MCF 10A (cell line): ENCODE data around the gene YPEL2. TPM values are rescaled to one million over a fixed set of nuclear protein-coding genes. Genes with fewer than 3 reads are reported as not detected.
"Not testable (repeated sequence)": the region's sequence is repeated elsewhere in the genome, so short reads cannot be mapped to it uniquely, and the experiment has no call there.

Source experiments
- BruUV-seq: library from RNA; stranded (reverse); fragments of 400-500 nt; replicated peaks from 2 replicates; lab custom pipeline; 2021; lab: Mats Ljungman, UMichigan
- CTCF ChIA-PET: fragments of 300-600 bp; sonication (Branson Sonifier 250); formaldehyde crosslinking; extraction: SDS; loops from one replicate; lab custom pipeline; 2021; ENCODE audit warnings: antibody characterized with exemption, inconsistent platforms; lab: Yijun Ruan, JAX
- POLR2A ChIA-PET: fragments of 300-600, 350-650 bp; sonication (Branson Sonifier 250); formaldehyde crosslinking; extraction: SDS; loops from one replicate; lab custom pipeline; 2020; ENCODE audit warnings: antibody characterized with exemption, inconsistent platforms; lab: Yijun Ruan, JAX
- DNase-seq: peaks from one replicate; pipeline ENCODE4 v3.0.0-alpha.2; 2018; ENCODE audit not compliant: unreplicated experiment
- H3K27ac Mint-ChIP-seq: one replicate; pipeline ENCODE4 v1.8.0; 2022; ENCODE audit warnings: mild to moderate bottlenecking, low read depth, mixed read lengths; ENCODE audit not compliant: unreplicated experiment
- H3K27me3 Mint-ChIP-seq: one replicate; pipeline ENCODE4 v1.8.0; 2022; ENCODE audit warnings: mixed read lengths; ENCODE audit not compliant: insufficient read depth, unreplicated experiment
- H3K36me3 Mint-ChIP-seq: one replicate; pipeline ENCODE4 v1.8.0; 2022; ENCODE audit warnings: mild to moderate bottlenecking, moderate library complexity, mixed read lengths; ENCODE audit not compliant: insufficient read depth, unreplicated experiment
- H3K4me1 Mint-ChIP-seq: one replicate; pipeline ENCODE4 v1.8.0; 2022; ENCODE audit warnings: mixed read lengths; ENCODE audit not compliant: insufficient read depth, unreplicated experiment
- H3K4me3 Mint-ChIP-seq: one replicate; pipeline ENCODE4 v1.8.0; 2022; ENCODE audit warnings: mild to moderate bottlenecking, moderate library complexity, mixed read lengths; ENCODE audit not compliant: unreplicated experiment
- H3K9me3 Mint-ChIP-seq: one replicate; pipeline ENCODE4 v1.8.0; 2022; ENCODE audit warnings: mixed read lengths; ENCODE audit not compliant: unreplicated experiment
- intact Hi-C: fragments of 100-400 bp; cut with micrococcal nuclease; formaldehyde crosslinking; loops from 2 replicates; pipeline ENCODE4 v1.14.1; 2022
- total RNA-seq: library from RNA; stranded (reverse); gene quantifications from 2 replicates; pipeline ENCODE4 v1.2.3, GENCODE V29; 2022
- TF ChIP-seq, protein P1 (sequence below): fragments of 200-600 bp; IDR thresholded peaks from one replicate; pipeline ENCODE4 v1.8.0; 2022; ENCODE audit warnings: antibody characterized with exemption, mild to moderate bottlenecking; ENCODE audit not compliant: unreplicated experiment

The YPEL2 gene
- total RNA-seq, 1 experiment from 2014 or later: 2.1 TPM

DNA sequence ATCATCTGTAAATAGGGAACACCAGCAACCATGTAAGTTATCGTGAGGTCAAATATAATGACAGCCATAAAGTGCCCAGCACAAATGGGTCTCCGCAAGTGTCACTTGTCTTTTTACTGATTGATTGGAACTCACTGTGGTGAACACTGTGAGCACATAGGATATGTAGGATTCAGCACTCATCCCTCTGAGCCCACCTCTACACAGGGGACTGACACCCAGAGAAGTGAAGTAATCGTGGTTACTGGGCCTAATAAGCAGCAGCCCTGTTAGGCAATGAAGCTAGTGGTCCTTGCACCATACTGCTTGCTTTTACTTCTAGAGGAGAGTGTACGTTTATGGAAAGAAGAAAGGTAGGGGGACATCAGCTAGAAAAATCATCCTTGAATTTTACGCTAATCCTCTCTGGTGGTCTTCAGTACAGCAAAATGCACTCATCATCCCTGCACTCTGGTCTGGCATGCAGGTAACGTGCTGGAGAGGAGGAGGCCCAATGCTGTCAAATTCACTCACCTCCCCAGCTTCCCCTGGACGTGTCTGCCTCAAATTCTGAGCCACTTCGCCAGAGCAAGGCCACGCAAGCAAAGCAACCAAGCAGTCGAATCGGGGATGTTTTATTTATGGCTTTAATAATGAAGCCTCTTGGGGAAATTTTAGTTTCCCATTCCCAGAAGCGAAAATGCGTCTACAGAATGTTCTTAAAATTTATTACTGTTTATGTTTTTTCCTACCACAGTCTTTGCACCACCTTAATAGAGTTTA is 74.7 kb downstream of the YPEL2 start:
- H3K4me3 Mint-ChIP-seq: no peak overlapping the region
- H3K9me3 Mint-ChIP-seq: no peaks in the 10 kb centered on the region
- H3K27ac Mint-ChIP-seq: no peak overlapping the region
- intact Hi-C loops: no loop called here
- no peak for DNase-seq
- BruUV-seq: no TSS peak
- no peaks in the 10 kb centered on the region for H3K4me1 Mint-ChIP-seq
- H3K27me3 Mint-ChIP-seq: no peaks in the 10 kb centered on the region
- no peaks in the 10 kb centered on the region for H3K36me3 Mint-ChIP-seq
- POLR2A ChIA-PET: interaction anchor here (1.3 kb wide), 1 partner anchor 44 kb away, joined by 4 read pairs; no protein-coding TSS in a partner anchor
- CTCF ChIA-PET: no interaction called here
- TF ChIP-seq, protein P1, sequence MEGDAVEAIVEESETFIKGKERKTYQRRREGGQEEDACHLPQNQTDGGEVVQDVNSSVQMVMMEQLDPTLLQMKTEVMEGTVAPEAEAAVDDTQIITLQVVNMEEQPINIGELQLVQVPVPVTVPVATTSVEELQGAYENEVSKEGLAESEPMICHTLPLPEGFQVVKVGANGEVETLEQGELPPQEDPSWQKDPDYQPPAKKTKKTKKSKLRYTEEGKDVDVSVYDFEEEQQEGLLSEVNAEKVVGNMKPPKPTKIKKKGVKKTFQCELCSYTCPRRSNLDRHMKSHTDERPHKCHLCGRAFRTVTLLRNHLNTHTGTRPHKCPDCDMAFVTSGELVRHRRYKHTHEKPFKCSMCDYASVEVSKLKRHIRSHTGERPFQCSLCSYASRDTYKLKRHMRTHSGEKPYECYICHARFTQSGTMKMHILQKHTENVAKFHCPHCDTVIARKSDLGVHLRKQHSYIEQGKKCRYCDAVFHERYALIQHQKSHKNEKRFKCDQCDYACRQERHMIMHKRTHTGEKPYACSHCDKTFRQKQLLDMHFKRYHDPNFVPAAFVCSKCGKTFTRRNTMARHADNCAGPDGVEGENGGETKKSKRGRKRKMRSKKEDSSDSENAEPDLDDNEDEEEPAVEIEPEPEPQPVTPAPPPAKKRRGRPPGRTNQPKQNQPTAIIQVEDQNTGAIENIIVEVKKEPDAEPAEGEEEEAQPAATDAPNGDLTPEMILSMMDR: no peak

DNA sequence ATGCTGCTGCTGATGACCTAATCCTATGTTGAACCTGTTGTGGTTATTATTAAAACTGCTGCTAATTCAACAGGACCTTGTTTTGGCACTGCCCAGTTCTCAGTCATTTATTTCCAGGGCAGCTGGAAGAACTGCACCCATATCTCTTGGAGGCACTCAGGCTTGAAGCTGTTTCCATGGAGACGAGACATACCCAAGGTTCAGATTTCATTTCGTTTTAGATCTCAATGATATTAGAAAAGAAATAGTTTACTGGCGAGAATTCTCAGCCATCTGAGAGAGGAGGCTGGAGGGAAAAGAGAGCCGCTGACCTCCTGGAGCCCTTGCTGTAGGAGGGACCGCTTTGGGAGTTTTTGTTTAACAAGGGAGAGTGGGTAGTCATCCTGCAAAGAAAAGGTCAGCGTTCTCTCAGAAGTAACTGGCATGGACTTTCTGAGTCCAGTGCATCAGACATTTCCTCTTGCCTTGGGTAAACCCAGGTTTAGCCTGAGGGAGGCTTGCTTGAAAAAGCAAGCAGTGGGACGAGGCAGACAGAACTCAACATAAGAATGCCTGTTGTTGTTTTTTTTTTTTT is 75.4 kb downstream of the YPEL2 start:
- no TSS peak for BruUV-seq
- H3K4me3 Mint-ChIP-seq: no peak overlapping the region
- no peak for DNase-seq
- H3K36me3 Mint-ChIP-seq: no peaks in the 10 kb centered on the region
- TF ChIP-seq, protein P1: no peak
- no peaks in the 10 kb centered on the region for H3K4me1 Mint-ChIP-seq
- no peaks in the 10 kb centered on the region for H3K27me3 Mint-ChIP-seq
- intact Hi-C loops: no loop called here
- CTCF ChIA-PET: interaction anchor here (0.7 kb wide), 2 partner anchors 17 to 165 kb away, joined by 3 to 4 read pairs; no protein-coding TSS in a partner anchor
- no peaks in the 10 kb centered on the region for H3K9me3 Mint-ChIP-seq
- no peak overlapping the region for H3K27ac Mint-ChIP-seq
- POLR2A ChIA-PET: no interaction called here

DNA sequence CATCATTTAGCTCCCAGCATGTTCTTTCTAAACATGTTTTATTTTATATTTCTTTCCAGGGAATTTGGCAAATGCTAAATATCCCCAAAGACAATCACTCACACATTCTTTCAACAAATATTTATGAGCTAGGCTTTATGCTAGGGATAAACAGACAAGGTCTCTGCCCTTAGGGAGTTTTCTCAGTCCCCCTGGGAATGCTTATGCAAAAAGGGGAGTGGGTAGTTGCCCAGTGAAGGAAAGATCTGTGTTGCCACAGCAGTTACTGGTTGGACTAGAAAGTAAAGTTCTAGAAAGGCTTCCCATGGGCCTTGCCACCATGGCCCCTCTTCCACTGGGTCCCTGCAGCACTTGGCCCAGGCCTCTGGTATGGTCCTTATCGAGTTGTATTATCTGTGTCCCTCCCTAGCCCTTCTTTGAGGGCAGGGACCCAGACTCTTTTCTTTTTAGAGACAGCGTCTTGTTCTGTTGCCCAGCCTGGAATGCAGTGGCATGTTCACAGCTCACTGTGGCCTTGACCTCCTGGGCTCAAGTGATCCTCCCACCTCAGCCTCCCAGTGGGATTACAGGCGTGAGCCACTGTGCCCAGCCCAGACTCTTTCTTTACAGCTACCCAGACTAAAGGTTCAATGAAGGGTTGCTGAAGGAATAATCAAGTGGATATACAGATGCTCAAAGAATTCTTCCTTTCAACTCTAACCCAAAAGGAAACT is 78.0 kb downstream of the YPEL2 start:
- H3K9me3 Mint-ChIP-seq: no peaks in the 10 kb centered on the region
- BruUV-seq: no TSS peak
- CTCF ChIA-PET: no interaction called here
- no peak overlapping the region for H3K4me3 Mint-ChIP-seq
- no peak for DNase-seq
- POLR2A ChIA-PET: no interaction called here
- no peaks in the 10 kb centered on the region for H3K4me1 Mint-ChIP-seq
- H3K36me3 Mint-ChIP-seq: no peaks in the 10 kb centered on the region
- intact Hi-C loops: no loop called here
- no peaks in the 10 kb centered on the region for H3K27me3 Mint-ChIP-seq
- H3K27ac Mint-ChIP-seq: no peak overlapping the region
- TF ChIP-seq, protein P1: no peak

DNA sequence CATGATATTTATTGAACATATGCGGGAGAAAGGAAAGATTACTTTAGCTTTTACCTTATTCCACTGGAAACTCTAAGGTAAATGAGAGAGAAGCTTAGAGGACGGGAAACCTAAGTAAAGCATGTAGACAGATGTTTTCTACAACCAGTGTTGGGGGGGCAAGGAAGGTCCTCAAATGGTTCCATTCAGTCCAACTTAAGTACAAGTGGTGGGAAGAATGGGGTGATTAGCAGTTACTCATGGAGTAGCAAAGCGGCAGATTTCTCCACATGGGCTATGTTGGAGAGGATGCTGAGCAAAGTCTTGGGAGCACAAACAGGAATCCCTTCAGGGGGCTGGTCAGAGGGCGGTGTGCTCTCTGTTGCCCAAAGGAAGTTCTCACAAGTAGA is 78.6 kb downstream of the YPEL2 start:
- intact Hi-C loops: no loop called here
- POLR2A ChIA-PET: no interaction called here
- no peak for DNase-seq
- TF ChIP-seq, protein P1: no peak
- H3K36me3 Mint-ChIP-seq: no peaks in the 10 kb centered on the region
- no TSS peak for BruUV-seq
- no peak overlapping the region for H3K27ac Mint-ChIP-seq
- H3K4me1 Mint-ChIP-seq: no peaks in the 10 kb centered on the region
- no peak overlapping the region for H3K4me3 Mint-ChIP-seq
- CTCF ChIA-PET: no interaction called here
- no peaks in the 10 kb centered on the region for H3K27me3 Mint-ChIP-seq
- no peaks in the 10 kb centered on the region for H3K9me3 Mint-ChIP-seq

DNA sequence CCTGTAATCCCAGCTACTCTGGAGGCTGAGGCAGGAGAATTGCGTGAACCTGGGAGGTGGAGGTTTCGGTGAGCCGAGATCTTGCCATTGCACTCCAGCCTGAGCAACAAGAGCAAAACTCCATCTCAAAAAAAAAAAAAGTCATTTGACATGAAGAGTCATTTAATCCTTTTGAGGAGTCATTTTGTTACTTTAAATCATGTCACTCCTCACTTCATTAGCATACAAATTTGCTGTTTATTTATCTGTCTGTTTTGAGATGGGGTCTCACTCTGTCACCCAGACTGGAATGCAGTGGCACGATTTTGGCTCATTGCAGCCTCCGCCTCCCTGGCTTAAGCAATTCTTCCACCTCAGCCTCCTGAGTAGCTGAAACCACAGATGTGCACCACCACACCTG is 81.0 kb downstream of the YPEL2 start:
- H3K4me1 Mint-ChIP-seq, H3K9me3 Mint-ChIP-seq, BruUV-seq, DNase-seq, H3K36me3 Mint-ChIP-seq, H3K27ac Mint-ChIP-seq, intact Hi-C loops, H3K4me3 Mint-ChIP-seq, POLR2A ChIA-PET, H3K27me3 Mint-ChIP-seq: not testable (repeated sequence)
- CTCF ChIA-PET: interaction anchor here (0.7 kb wide), 1 partner anchor 112 kb away, joined by 3 read pairs; no protein-coding TSS in a partner anchor
